ENCODE data around the gene SLC16A11.
A peak's percentile ranks its signal among the peaks of the same experiment; 100 is the strongest.

Gene SLC16A11

GRCh38 chr17:7025245-7025644 lies 18.6 kb downstream of the SLC16A11 start:
- DNase-seq, result no peak

GRCh38 chr17:7024402-7024785 lies 19.5 kb downstream of the SLC16A11 start:
- DNase-seq, result no peak

GRCh38 chr17:7023576-7024401 lies 20.1 kb downstream of the SLC16A11 start:
- DNase-seq, result no peak

GRCh38 chr17:7022781-7023571 lies 20.9 kb downstream of the SLC16A11 start, which contains the start of gene BCL6B:
BCL6B (plus strand) TSS chr17:7023050; CDS start chr17:7023672, 622 bp downstream.
- no peak for DNase-seq

GRCh38 chr17:7021993-7022778 lies 21.7 kb downstream of the SLC16A11 start:
- peak; percentile 26 for DNase-seq

GRCh38 chr17:7020894-7021664 lies 22.8 kb downstream of the SLC16A11 start:
- no peak for DNase-seq

GRCh38 chr17:7019839-7020519 lies 23.9 kb downstream of the SLC16A11 start:
- DNase-seq, result no peak

- DNase-seq, result no peak
These were observed 24.5 kb downstream of the SLC16A11 start for GRCh38 chr17:7019367-7019766.

GRCh38 chr17:7018331-7018964 lies 25.4 kb downstream of the SLC16A11 start:
- no peak for DNase-seq

GRCh38 chr17:7017827-7018200 lies 26.1 kb downstream of the SLC16A11 start:
- no peak for DNase-seq

- DNase-seq, result no peak
These were observed 26.7 kb downstream of the SLC16A11 start for GRCh38 chr17:7016886-7017826.

- DNase-seq, result no peak
These were observed 27.5 kb downstream of the SLC16A11 start for GRCh38 chr17:7016418-7016817.

- DNase-seq, result no peak
These were observed 28.6 kb downstream of the SLC16A11 start for GRCh38 chr17:7014995-7015958.

GRCh38 chr17:7014261-7014994 lies 29.5 kb downstream of the SLC16A11 start:
- peak; percentile 88 for DNase-seq

- DNase-seq, result no peak
These were observed 32.0 kb downstream of the SLC16A11 start for GRCh38 chr17:7011942-7012254.

GRCh38 chr17:7011415-7011814 lies 32.5 kb downstream of the SLC16A11 start:
- DNase-seq, result no peak

GRCh38 chr17:7010523-7010922 lies 33.4 kb downstream of the SLC16A11 start:
- no peak for DNase-seq

- no peak for DNase-seq
These were observed 36.7 kb downstream of the SLC16A11 start for GRCh38 chr17:7007143-7007542.

Measured in NCI-H2227 treated with DMSO at 0.1 percent for 48 hours (cell line).